Prostate gland (tissue), 2 donors: ENCODE data around the gene SLC26A9. TPM values are rescaled to one million over a fixed set of nuclear protein-coding genes. Genes with fewer than 3 reads are reported as not detected.

Experiments
- DNase-seq: peaks from one replicate; pipeline ENCODE4 v3.0.0-alpha.2; 2019; ENCODE audit warnings: low spot score
- H3K27ac ChIP-seq, 2 donors: fragments of 200-600 bp; sonication (generic); 2 replicates each; pipeline ENCODE4 v1.5.1; 2017 to 2019
- H3K27me3 ChIP-seq: fragments of 200-600 bp; sonication (generic); replicated peaks from 2 replicates; pipeline ENCODE4 v1.5.1; 2019; ENCODE audit not compliant: insufficient read depth
- H3K36me3 ChIP-seq, 2 donors: fragments of 200-600 bp; sonication (generic); 1 replicate in 1 of 2; 2 replicates in 1 of 2; pipeline versions ENCODE4 v1.5.1 to v1.8.1; 2017 to 2019
- H3K4me1 ChIP-seq: fragments of 200-600 bp; sonication (generic); replicated peaks from 2 replicates; pipeline ENCODE4 v1.5.1; 2019
- H3K4me3 ChIP-seq, 2 donors: fragments of 200-600 bp; sonication (generic); 2 replicates each; pipeline ENCODE4 v1.5.1; 2017 to 2019
- H3K9me3 ChIP-seq: fragments of 200-600 bp; sonication (generic); 2 replicates; pipeline ENCODE4 v1.5.1; 2017
- POLR2A ChIP-seq: fragments of 450-650 bp; IDR thresholded peaks from one replicate; pipeline ENCODE4 v1.6.1; 2016; ENCODE audit warnings: antibody characterized with exemption, mild to moderate bottlenecking
- POLR2AphosphoS5 ChIP-seq: sonication (generic); formaldehyde crosslinking; IDR thresholded peaks from one replicate; pipeline ENCODE4 v1.6.1; 2017; ENCODE audit warnings: antibody characterized with exemption
- WGBS: methylation state at CpG from one replicate; pipeline ENCODE4 v1.1.5; 2018; 5-methylcytosine and 5-hydroxymethylcytosine counted together
- intact Hi-C: fragments of 100-400 bp; cut with DNase I; formaldehyde crosslinking; loops from one replicate; pipeline ENCODE4 v1.14.2; 2022
- total RNA-seq, 2 donors: library from RNA; depleted of rRNA; stranded (reverse); fragments of >200 nt; gene quantifications; one replicate each; pipeline ENCODE4 v1.1.0, GENCODE V29; 2016
- TF ChIP-seq, protein P1 (sequence below), 4 experiments: fragments of 200-600 bp in 2 of 4; fragments of 450-650 bp in 2 of 4; sonication (generic) in 2 of 4; IDR thresholded peaks; 1 replicate in 3 of 4; 2 replicates in 1 of 4; pipeline ENCODE4 v1.5.1; 2016 to 2019; ENCODE audit warnings: antibody characterized with exemption in 4 of 4, mild to moderate bottlenecking in 2 of 4, moderate library complexity in 2 of 4

The SLC26A9 gene
- total RNA-seq, 2 donors from 2014 or later: 0.09 TPM; not detected in 1

GRCh38 chr1:205918955-205919746, 24.1 kb downstream of the SLC26A9 start:
- WGBS: 61% methylated on average over 8 of the region's 8 CpGs
- intact Hi-C loops: loop anchor here (1.0 to 5.0 kb wide), 2 partner anchors 58 to 188 kb away; no protein-coding TSS in a partner anchor
- Histone ChIP-seq H3K9me3 (no peaks in the 10 kb centered on the region), H3K36me3 (no peaks in the 10 kb centered on the region), H3K4me1 (no peaks in the 10 kb centered on the region), H3K27ac (no peak overlapping the region), H3K27me3 (no peaks in the 10 kb centered on the region), H3K4me3 (no peak overlapping the region)
- TF ChIP-seq, protein P1, sequence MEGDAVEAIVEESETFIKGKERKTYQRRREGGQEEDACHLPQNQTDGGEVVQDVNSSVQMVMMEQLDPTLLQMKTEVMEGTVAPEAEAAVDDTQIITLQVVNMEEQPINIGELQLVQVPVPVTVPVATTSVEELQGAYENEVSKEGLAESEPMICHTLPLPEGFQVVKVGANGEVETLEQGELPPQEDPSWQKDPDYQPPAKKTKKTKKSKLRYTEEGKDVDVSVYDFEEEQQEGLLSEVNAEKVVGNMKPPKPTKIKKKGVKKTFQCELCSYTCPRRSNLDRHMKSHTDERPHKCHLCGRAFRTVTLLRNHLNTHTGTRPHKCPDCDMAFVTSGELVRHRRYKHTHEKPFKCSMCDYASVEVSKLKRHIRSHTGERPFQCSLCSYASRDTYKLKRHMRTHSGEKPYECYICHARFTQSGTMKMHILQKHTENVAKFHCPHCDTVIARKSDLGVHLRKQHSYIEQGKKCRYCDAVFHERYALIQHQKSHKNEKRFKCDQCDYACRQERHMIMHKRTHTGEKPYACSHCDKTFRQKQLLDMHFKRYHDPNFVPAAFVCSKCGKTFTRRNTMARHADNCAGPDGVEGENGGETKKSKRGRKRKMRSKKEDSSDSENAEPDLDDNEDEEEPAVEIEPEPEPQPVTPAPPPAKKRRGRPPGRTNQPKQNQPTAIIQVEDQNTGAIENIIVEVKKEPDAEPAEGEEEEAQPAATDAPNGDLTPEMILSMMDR (IDR thresholded peaks at IDR 0.05): peak; percentile 68 to 95 (median 88)
- peak; percentile 43 for TF ChIP-seq POLR2AphosphoS5
- TF ChIP-seq POLR2A: no peak
- DNase-seq: peak; percentile 84

DNA sequence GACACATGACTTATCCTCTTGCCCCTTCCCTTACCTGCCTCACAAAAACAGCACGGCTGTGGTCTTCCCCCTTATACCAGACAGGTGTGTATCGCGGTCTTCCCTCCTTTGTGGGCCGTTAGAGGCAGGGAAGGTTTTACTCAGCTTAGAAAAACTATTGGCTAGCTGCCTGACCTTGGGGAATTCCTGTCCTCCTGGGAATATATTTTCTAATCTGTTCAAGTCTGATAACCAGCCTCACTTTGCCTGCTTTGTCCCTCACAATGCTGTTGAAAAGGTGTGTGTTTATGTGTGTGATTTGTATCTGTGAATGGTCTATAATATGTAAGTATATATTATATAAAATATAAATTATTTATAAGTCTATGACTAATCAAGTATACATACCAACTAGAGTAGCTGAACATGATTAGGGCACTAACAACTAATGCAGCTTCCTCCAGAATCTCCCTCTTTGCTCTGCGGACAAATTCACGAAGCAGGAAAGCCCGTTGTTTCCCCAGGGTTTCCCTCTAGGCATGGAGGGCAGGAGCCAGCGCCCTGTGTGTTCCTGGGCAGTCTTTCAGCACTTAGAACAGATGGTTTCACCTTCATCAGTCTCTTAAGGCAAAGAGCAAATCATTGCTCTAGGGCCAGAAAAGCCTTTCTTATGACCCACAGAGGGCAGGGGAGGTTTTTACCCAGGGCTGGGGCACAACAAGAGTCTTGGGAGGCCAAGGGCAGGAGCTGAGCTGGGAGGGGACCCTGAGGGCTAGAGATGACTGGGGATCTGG, 25.6 kb downstream of the SLC26A9 start:
- H3K9me3 ChIP-seq: no peaks in the 10 kb centered on the region
- intact Hi-C loops: loop anchor here (5.0 kb wide), 1 partner anchor 190 kb away; no protein-coding TSS in a partner anchor
- no peak for TF ChIP-seq POLR2A
- TF ChIP-seq, protein P1 (IDR thresholded peaks at IDR 0.05): no peak
- no peak for TF ChIP-seq POLR2AphosphoS5
- no peaks in the 10 kb centered on the region for H3K36me3 ChIP-seq
- no peaks in the 10 kb centered on the region for H3K27me3 ChIP-seq
- no peak overlapping the region for H3K27ac ChIP-seq
- no peak overlapping the region for H3K4me3 ChIP-seq
- DNase-seq: no peak
- H3K4me1 ChIP-seq: no peaks in the 10 kb centered on the region
- WGBS: 71% methylated on average over 8 of the region's 8 CpGs

DNA sequence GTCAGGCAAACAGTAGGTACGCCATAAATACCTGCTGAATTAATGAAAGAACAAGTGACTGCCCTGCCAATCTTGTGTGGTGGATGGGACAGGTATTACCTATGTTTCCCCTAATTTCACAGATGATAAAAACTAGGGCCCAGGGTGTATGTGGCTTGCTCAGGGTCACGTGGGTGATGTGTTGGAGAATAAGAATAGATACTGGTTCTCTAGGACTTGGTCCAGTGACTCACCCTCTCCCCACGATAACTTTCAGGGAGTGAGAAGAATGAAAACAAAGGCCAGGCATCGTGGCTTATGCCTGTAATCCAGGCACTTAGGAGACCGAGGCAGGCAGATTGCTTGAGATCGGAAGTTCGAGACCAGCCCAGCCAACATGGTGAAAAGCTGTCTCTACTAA, 26.7 kb downstream of the SLC26A9 start:
- 86% methylated on average over 7 of the region's 7 CpGs for WGBS

GRCh38 chr1:205915354-205915990, 27.8 kb downstream of the SLC26A9 start:
- H3K27ac ChIP-seq: no peak overlapping the region
- DNase-seq: no peak
- no peak overlapping the region for H3K4me3 ChIP-seq
- intact Hi-C loops: loop anchor here (5.0 kb wide), 1 partner anchor 192 kb away; no protein-coding TSS in a partner anchor
- H3K27me3 ChIP-seq: no peaks in the 10 kb centered on the region
- no peaks in the 10 kb centered on the region for H3K4me1 ChIP-seq
- 83% methylated on average over 10 of the region's 10 CpGs for WGBS
- no peaks in the 10 kb centered on the region for H3K9me3 ChIP-seq
- H3K36me3 ChIP-seq: no peaks in the 10 kb centered on the region
- no peak for TF ChIP-seq POLR2A
- TF ChIP-seq, protein P1 (IDR thresholded peaks at IDR 0.05): no peak

More for the DNA sequence above, 26.7 kb downstream of the SLC26A9 start:
- TF ChIP-seq, protein P1 (IDR thresholded peaks at IDR 0.05): no peak
- TF ChIP-seq POLR2AphosphoS5 (no peak), POLR2A (no peak)
- Histone ChIP-seq H3K27ac (no peak overlapping the region), H3K4me3 (no peak overlapping the region), H3K27me3 (no peaks in the 10 kb centered on the region), H3K4me1 (no peaks in the 10 kb centered on the region), H3K36me3 (no peaks in the 10 kb centered on the region), H3K9me3 (no peaks in the 10 kb centered on the region)
- intact Hi-C loops: loop anchor here (5.0 kb wide), 1 partner anchor 191 kb away; no protein-coding TSS in a partner anchor
- no peak for DNase-seq
